GM19025 (cell line): ENCODE measurements around the gene TAF7.
"Not testable (repeated sequence)": the region's sequence is repeated elsewhere in the genome, so short reads cannot be mapped to it uniquely, and the experiment has no call there.

Experiments
- ATAC-seq: cut with Tn5 transposase; IDR thresholded peaks from one replicate; pipeline ENCODE4 v1.9.1; 2021; ENCODE audit warnings: mild to moderate bottlenecking, low read depth, moderate library complexity; ENCODE audit not compliant: unreplicated experiment

The TAF7 gene

GRCh38 chr5:141340781-141341354 is 20.3 kb upstream of the TAF7 start:
- not testable (repeated sequence) for ATAC-seq

- no peak for ATAC-seq
Observed at GRCh38 chr5:141338538-141339306, 18.1 kb upstream of the TAF7 start, which contains the start of gene PCDHGA2. Gene PCDHGA2 (plus strand): TSS chr5:141338760.

- ATAC-seq = not testable (repeated sequence)
Observed at GRCh38 chr5:141332571-141332970, 12.0 kb upstream of the TAF7 start.

GRCh38 chr5:141330299-141331080 is 9.9 kb upstream of the TAF7 start, which contains the start of gene PCDHGA1:
Gene PCDHGA1 (plus strand): TSS chr5:141330514.
- no peak for ATAC-seq

- ATAC-seq = no peak
Observed at GRCh38 chr5:141328231-141328630, 7.6 kb upstream of the TAF7 start.

GRCh38 chr5:141326088-141326854 is 5.7 kb upstream of the TAF7 start:
- ATAC-seq = peak; percentile 54

GRCh38 chr5:141322261-141322660 is 1.7 kb upstream of the TAF7 start:
- no peak for ATAC-seq

GRCh38 chr5:141319699-141320098 is 885 bp downstream of the TAF7 start:
- no peak for ATAC-seq

- no peak for ATAC-seq
Observed at GRCh38 chr5:141319202-141319601, 1.4 kb downstream of the TAF7 start.

- not testable (repeated sequence) for ATAC-seq
Observed at GRCh38 chr5:141316963-141317362, 3.6 kb downstream of the TAF7 start.

GRCh38 chr5:141313711-141314110 is 6.9 kb downstream of the TAF7 start:
- no peak for ATAC-seq

GRCh38 chr5:141306630-141307029 is 14.0 kb downstream of the TAF7 start:
- no peak for ATAC-seq

GRCh38 chr5:141303756-141304155 is 16.8 kb downstream of the TAF7 start, which contains the start of gene SLC25A2:
Gene SLC25A2 (minus strand): TSS chr5:141304049. CDS start chr5:141303865, 184 bp downstream.
- no peak for ATAC-seq

GRCh38 chr5:141298376-141298775 is 22.2 kb downstream of the TAF7 start:
- ATAC-seq = no peak

- ATAC-seq = no peak
Observed at GRCh38 chr5:141272906-141273305, 47.7 kb downstream of the TAF7 start.

- ATAC-seq = no peak
Observed at GRCh38 chr5:141269195-141269594, 51.4 kb downstream of the TAF7 start.
